Loucy (cell line): ENCODE results near the gene SAP30BP.

Experiments
- H2AFZ ChIP-seq: fragments of 200-600 bp; sonication (generic); 2 replicates; pipeline ENCODE4 v1.6.0; 2016; ENCODE audit warnings: antibody characterized with exemption, mild to moderate bottlenecking, low read length, moderate library complexity
- H3F3A ChIP-seq: fragments of 200-600 bp; 2 replicates; pipeline ENCODE4 v1.6.0; 2016; ENCODE audit warnings: antibody characterized with exemption, low read depth, mild to moderate bottlenecking
- H3K27me3 ChIP-seq: fragments of 200-600 bp; sonication (generic); 2 replicates; pipeline ENCODE4 v1.6.1; 2014; ENCODE audit warnings: low read length, mild to moderate bottlenecking; ENCODE audit not compliant: insufficient read depth, poor library complexity, severe bottlenecking
- H3K36me3 ChIP-seq: fragments of 200-600 bp; sonication (generic); 2 replicates; pipeline ENCODE4 v1.6.1; 2016; ENCODE audit warnings: low read length; ENCODE audit not compliant: insufficient read depth
- H3K4me1 ChIP-seq: fragments of 200-600 bp; sonication (generic); 2 replicates; pipeline ENCODE4 v1.5.1; 2014; ENCODE audit warnings: low read length, mild to moderate bottlenecking; ENCODE audit not compliant: insufficient read depth, poor library complexity, severe bottlenecking
- H3K4me2 ChIP-seq: fragments of 200-600 bp; sonication (generic); 2 replicates; pipeline ENCODE4 v1.6.0; 2014; ENCODE audit warnings: antibody characterized with exemption, low read length, low read depth, mild to moderate bottlenecking; ENCODE audit not compliant: poor library complexity, severe bottlenecking
- H3K4me3 ChIP-seq: fragments of 200-600 bp; sonication (generic); 2 replicates; pipeline ENCODE4 v1.5.1; 2014; ENCODE audit warnings: low read length, mild to moderate bottlenecking, mixed read lengths; ENCODE audit not compliant: poor library complexity, severe bottlenecking
- H3K79me2 ChIP-seq: fragments of 200-600 bp; sonication (generic); 2 replicates; pipeline ENCODE4 v1.6.1; 2014; ENCODE audit warnings: low read length; ENCODE audit not compliant: insufficient read depth
- H3K9ac ChIP-seq: fragments of 200-600 bp; sonication (generic); 2 replicates; pipeline ENCODE4 v1.6.0; 2014; ENCODE audit warnings: mild to moderate bottlenecking, low read depth, low read length, moderate library complexity; ENCODE audit not compliant: poor library complexity, severe bottlenecking
- H3K9me2 ChIP-seq: fragments of 200-600 bp; sonication (generic); replicated peaks from 2 replicates; pipeline ENCODE4 v1.6.1; 2016; ENCODE audit warnings: low read depth, low read length, mixed read lengths
- H3K9me3 ChIP-seq: fragments of 200-600 bp; sonication (generic); 2 replicates; pipeline ENCODE4 v1.6.1; 2014; ENCODE audit warnings: mild to moderate bottlenecking, antibody characterized with exemption, low read length, low read depth; ENCODE audit not compliant: insufficient read depth
- H4K20me1 ChIP-seq: fragments of 200-600 bp; sonication (generic); 2 replicates; pipeline ENCODE4 v1.6.0; 2014; ENCODE audit warnings: antibody characterized with exemption, low read length, mild to moderate bottlenecking; ENCODE audit not compliant: insufficient read depth, poor library complexity, severe bottlenecking
- EZH2phosphoT487 ChIP-seq: fragments of 200-600 bp; IDR thresholded peaks from 2 replicates; pipeline ENCODE4 v1.6.1; 2018; ENCODE audit warnings: antibody characterized with exemption, mild to moderate bottlenecking, moderate library complexity, borderline replicate concordance
- TF ChIP-seq, protein P1 (sequence below): fragments of 200-600 bp; sonication (generic); conservative IDR thresholded peaks from 2 replicates; pipeline ENCODE4 v1.5.1; 2014; ENCODE audit warnings: mild to moderate bottlenecking, antibody characterized with exemption, low read length

The SAP30BP gene

DNA sequence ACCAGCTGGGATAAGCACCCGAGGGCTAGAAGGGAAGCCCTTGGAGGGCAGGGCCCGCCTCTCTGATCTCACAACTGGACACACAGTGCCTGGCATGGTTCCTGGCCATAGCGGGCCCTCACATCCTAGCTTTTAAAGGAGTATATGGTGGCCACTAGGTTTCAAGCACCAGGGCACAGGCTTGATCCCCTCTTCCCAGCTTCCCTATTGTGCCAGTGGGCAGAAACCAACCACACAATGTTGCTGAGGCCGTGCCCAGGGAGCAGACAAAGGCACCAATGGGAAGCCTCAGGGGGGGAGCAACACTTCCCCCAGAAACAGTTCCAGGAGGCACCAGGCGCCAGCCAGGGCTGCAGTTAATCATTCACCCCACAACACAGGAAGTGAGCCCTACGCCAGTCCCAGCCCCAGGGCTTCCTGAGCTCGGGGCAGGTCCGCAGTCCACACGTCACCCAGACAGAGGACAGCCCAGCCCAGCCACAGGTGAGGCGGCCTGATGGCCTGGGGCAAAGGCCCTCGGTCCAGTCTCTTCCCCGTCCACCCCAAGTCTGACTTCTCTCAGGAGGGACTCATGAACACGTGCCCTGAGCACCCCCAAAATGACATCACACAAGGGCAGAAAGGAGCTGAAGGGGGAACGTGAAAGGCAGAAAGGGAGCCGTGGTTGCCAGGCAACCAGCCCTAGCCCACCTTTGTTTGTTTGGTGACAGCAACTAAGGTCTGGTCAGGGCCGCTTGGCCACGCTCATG lies 21.1 kb upstream of the SAP30BP start:
- Histone ChIP-seq H3K9me3 (no peaks in the 10 kb centered on the region), H4K20me1 (no peaks in the 10 kb centered on the region), H3K4me1 (peaks cover 16% of the 10 kb centered on the region), H3K36me3 (peaks cover 4% of the 10 kb centered on the region; the same call in 1 of the 2 replicates), H3K9ac (peak overlapping the region; percentile 37), H3K27me3 (no peaks in the 10 kb centered on the region), H2AFZ (0 out of 2 replicates have a peak overlapping the region, but pooled peaks have one; percentile 9), H3K4me2 (peak overlapping the region; percentile 57), H3K9me2 (no peaks in the 10 kb centered on the region), H3K4me3 (peak overlapping the region; percentile 8), H3K79me2 (no peaks in the 10 kb centered on the region), H3F3A (no peaks in the 10 kb centered on the region)
- TF ChIP-seq, protein P1, sequence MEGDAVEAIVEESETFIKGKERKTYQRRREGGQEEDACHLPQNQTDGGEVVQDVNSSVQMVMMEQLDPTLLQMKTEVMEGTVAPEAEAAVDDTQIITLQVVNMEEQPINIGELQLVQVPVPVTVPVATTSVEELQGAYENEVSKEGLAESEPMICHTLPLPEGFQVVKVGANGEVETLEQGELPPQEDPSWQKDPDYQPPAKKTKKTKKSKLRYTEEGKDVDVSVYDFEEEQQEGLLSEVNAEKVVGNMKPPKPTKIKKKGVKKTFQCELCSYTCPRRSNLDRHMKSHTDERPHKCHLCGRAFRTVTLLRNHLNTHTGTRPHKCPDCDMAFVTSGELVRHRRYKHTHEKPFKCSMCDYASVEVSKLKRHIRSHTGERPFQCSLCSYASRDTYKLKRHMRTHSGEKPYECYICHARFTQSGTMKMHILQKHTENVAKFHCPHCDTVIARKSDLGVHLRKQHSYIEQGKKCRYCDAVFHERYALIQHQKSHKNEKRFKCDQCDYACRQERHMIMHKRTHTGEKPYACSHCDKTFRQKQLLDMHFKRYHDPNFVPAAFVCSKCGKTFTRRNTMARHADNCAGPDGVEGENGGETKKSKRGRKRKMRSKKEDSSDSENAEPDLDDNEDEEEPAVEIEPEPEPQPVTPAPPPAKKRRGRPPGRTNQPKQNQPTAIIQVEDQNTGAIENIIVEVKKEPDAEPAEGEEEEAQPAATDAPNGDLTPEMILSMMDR, result no peak
- TF ChIP-seq EZH2phosphoT487, result no peak

- Histone ChIP-seq H3K9ac (peak overlapping the region; percentile 37), H3K9me3 (no peaks in the 10 kb centered on the region), H3K36me3 (peaks cover 4% of the 10 kb centered on the region; the same call in 1 of the 2 replicates), H3F3A (no peaks in the 10 kb centered on the region), H3K4me3 (no peak overlapping the region), H2AFZ (no peak overlapping the region), H4K20me1 (no peaks in the 10 kb centered on the region), H3K4me1 (peaks cover 16% of the 10 kb centered on the region), H3K79me2 (no peaks in the 10 kb centered on the region), H3K9me2 (no peaks in the 10 kb centered on the region), H3K4me2 (peak overlapping the region; percentile 57), H3K27me3 (no peaks in the 10 kb centered on the region)
- TF ChIP-seq EZH2phosphoT487, result no peak
- TF ChIP-seq, protein P1, result no peak
These were observed 20.5 kb upstream of the SAP30BP start for GRCh38 chr17:75646638-75646992.

DNA sequence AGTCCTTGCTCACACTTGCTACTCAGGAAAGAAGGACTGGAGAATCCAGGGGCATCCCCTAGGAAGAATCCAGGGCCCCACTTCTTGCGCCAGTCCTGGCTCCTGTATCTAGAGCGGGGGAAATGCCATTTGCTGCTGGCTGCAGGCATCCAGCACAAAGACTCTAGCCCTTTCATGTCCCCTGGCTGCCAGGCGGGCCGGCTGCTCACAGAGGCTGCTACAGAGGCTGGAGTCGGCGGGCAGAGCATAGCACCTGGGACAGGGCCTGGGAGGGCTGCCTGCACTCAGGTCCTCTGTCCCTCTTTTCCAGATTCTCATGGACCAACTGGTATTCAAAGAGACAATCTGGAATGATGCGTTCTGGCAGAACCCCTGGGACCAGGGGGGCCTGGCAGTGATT lies 20.1 kb upstream of the SAP30BP start:
- H3K4me2 ChIP-seq, result no peak overlapping the region
- H2AFZ ChIP-seq, result no peak overlapping the region
- no peaks in the 10 kb centered on the region for H3K79me2 ChIP-seq
- TF ChIP-seq EZH2phosphoT487, result no peak
- TF ChIP-seq, protein P1, result no peak
- no peaks in the 10 kb centered on the region for H3K9me3 ChIP-seq
- H3K9me2 ChIP-seq, result no peaks in the 10 kb centered on the region
- peaks cover 4% of the 10 kb centered on the region; the same call in 1 of the 2 replicates for H3K36me3 ChIP-seq
- no peak overlapping the region for H3K4me3 ChIP-seq
- H4K20me1 ChIP-seq, result no peaks in the 10 kb centered on the region
- H3F3A ChIP-seq, result no peaks in the 10 kb centered on the region
- no peaks in the 10 kb centered on the region for H3K27me3 ChIP-seq
- H3K4me1 ChIP-seq, result peaks cover 16% of the 10 kb centered on the region
- peak overlapping the region; percentile 37 for H3K9ac ChIP-seq
